Nephron progenitor cell (in vitro differentiated cells): ENCODE results near the gene RNF220.

Source experiments
- DNase-seq: peaks from one replicate; pipeline ENCODE4 v3.0.0; 2021
- H3K27ac Mint-ChIP-seq: 2 replicates; pipeline ENCODE4 v1.8.0; 2021; ENCODE audit warnings: mild to moderate bottlenecking, moderate library complexity, mixed read lengths
- H3K27me3 Mint-ChIP-seq: 2 replicates; pipeline ENCODE4 v1.8.0; 2021; ENCODE audit warnings: mild to moderate bottlenecking, low read depth, mixed read lengths; ENCODE audit not compliant: poor library complexity
- H3K36me3 Mint-ChIP-seq: 2 replicates; pipeline ENCODE4 v1.8.0; 2021; ENCODE audit warnings: low read depth, mixed read lengths
- H3K4me1 Mint-ChIP-seq: 2 replicates; pipeline ENCODE4 v1.8.0; 2021; ENCODE audit warnings: mixed read lengths
- H3K4me3 Mint-ChIP-seq: 2 replicates; pipeline ENCODE4 v1.8.0; 2021; ENCODE audit warnings: mild to moderate bottlenecking, moderate library complexity, mixed read lengths
- H3K9me3 Mint-ChIP-seq: 2 replicates; pipeline ENCODE4 v1.8.0; 2021; ENCODE audit warnings: mild to moderate bottlenecking, moderate library complexity, mixed read lengths
- CTCF ChIP-seq: fragments of 200-600 bp; sonication (generic); IDR thresholded peaks from 2 replicates; pipeline ENCODE4 v1.5.0; 2021; ENCODE audit warnings: antibody characterized with exemption

Gene RNF220

GRCh38 chr1:44590475-44590874 lies 185.4 kb downstream of the RNF220 start:
- TF ChIP-seq CTCF: no peak
- Mint-ChIP-seq H3K36me3 (no peaks in the 10 kb centered on the region), H3K27ac (no peak overlapping the region), H3K4me3 (no peak overlapping the region), H3K9me3 (no peaks in the 10 kb centered on the region), H3K27me3 (peaks cover 29% of the 10 kb centered on the region), H3K4me1 (peaks cover 48% of the 10 kb centered on the region)
- no peak for DNase-seq

GRCh38 chr1:44591381-44591780 lies 186.3 kb downstream of the RNF220 start:
- DNase-seq: no peak
- no peak overlapping the region for H3K27ac Mint-ChIP-seq
- peaks cover 48% of the 10 kb centered on the region for H3K4me1 Mint-ChIP-seq
- TF ChIP-seq CTCF: no peak
- no peaks in the 10 kb centered on the region for H3K9me3 Mint-ChIP-seq
- H3K36me3 Mint-ChIP-seq: no peaks in the 10 kb centered on the region
- no peak overlapping the region for H3K4me3 Mint-ChIP-seq
- peaks cover 34% of the 10 kb centered on the region for H3K27me3 Mint-ChIP-seq

- no peak overlapping the region for H3K4me3 Mint-ChIP-seq
- H3K9me3 Mint-ChIP-seq: no peaks in the 10 kb centered on the region
- TF ChIP-seq CTCF: no peak
- peaks cover 56% of the 10 kb centered on the region for H3K4me1 Mint-ChIP-seq
- DNase-seq: no peak
- no peaks in the 10 kb centered on the region for H3K36me3 Mint-ChIP-seq
- peaks cover 45% of the 10 kb centered on the region for H3K27me3 Mint-ChIP-seq
- peak overlapping the region; percentile 8 for H3K27ac Mint-ChIP-seq
These were observed 187.4 kb downstream of the RNF220 start for GRCh38 chr1:44592208-44593145.

GRCh38 chr1:44594353-44594752 lies 189.3 kb downstream of the RNF220 start:
- no peak for DNase-seq
- Mint-ChIP-seq H3K4me1 (peaks cover 55% of the 10 kb centered on the region), H3K36me3 (no peaks in the 10 kb centered on the region), H3K27me3 (peaks cover 41% of the 10 kb centered on the region), H3K4me3 (no peak overlapping the region), H3K27ac (no peak overlapping the region), H3K9me3 (no peaks in the 10 kb centered on the region)
- no peak for TF ChIP-seq CTCF

- Mint-ChIP-seq H3K4me1 (peaks cover 55% of the 10 kb centered on the region), H3K27ac (no peak overlapping the region), H3K27me3 (peaks cover 34% of the 10 kb centered on the region), H3K4me3 (no peak overlapping the region), H3K9me3 (no peaks in the 10 kb centered on the region), H3K36me3 (no peaks in the 10 kb centered on the region)
- peak; percentile 95 for DNase-seq
- peak; percentile 99 for TF ChIP-seq CTCF
These were observed 190.0 kb downstream of the RNF220 start for GRCh38 chr1:44594871-44595735.
